Measurements from ENCODE around the gene PPDPF.
"Not testable (repeated sequence)": the region's sequence is repeated elsewhere in the genome, so short reads cannot be mapped to it uniquely, and the experiment has no call there.

PPDPF gene

GRCh38 chr20:63553251-63553932, 32.8 kb downstream of the PPDPF start:
- peak; percentile 77 for DNase-seq

GRCh38 chr20:63553933-63554290, 33.3 kb downstream of the PPDPF start, which contains the start of gene FNDC11:
TSS of gene FNDC11 (plus strand) at chr20:63554159. CDS start at chr20:63555664, 1,505 bp downstream.
- peak; percentile 62 for DNase-seq

- peak; percentile 6 for DNase-seq
Observed at GRCh38 chr20:63554361-63555278, 34.1 kb downstream of the PPDPF start.

- DNase-seq: no peak
Observed at GRCh38 chr20:63555661-63556381, 35.3 kb downstream of the PPDPF start.

- DNase-seq: no peak
Observed at GRCh38 chr20:63556873-63557478, 36.4 kb downstream of the PPDPF start.

GRCh38 chr20:63557481-63557891, 36.9 kb downstream of the PPDPF start:
- no peak for DNase-seq

- no peak for DNase-seq
Observed at GRCh38 chr20:63558804-63559484, 38.4 kb downstream of the PPDPF start.

- not testable (repeated sequence) for DNase-seq
Observed at GRCh38 chr20:63559485-63560332, 39.1 kb downstream of the PPDPF start.

- DNase-seq: no peak
Observed at GRCh38 chr20:63560333-63560805, 39.8 kb downstream of the PPDPF start.

- DNase-seq: no peak
Observed at GRCh38 chr20:63560856-63561609, 40.5 kb downstream of the PPDPF start.

- no peak for DNase-seq
Observed at GRCh38 chr20:63561624-63562396, 41.2 kb downstream of the PPDPF start.

- no peak for DNase-seq
Observed at GRCh38 chr20:63562461-63563224, 42.1 kb downstream of the PPDPF start.

- DNase-seq: no peak
Observed at GRCh38 chr20:63563225-63563935, 42.8 kb downstream of the PPDPF start.

- DNase-seq: no peak
Observed at GRCh38 chr20:63564036-63564810, 43.7 kb downstream of the PPDPF start.

- DNase-seq: no peak
Observed at GRCh38 chr20:63565021-63565698, 44.6 kb downstream of the PPDPF start.

GRCh38 chr20:63565699-63566335, 45.3 kb downstream of the PPDPF start:
- DNase-seq: peak; percentile 9
